ENCODE data around the gene MPG.

Gene MPG

GRCh38 chr16:66309-67182, 11.5 kb upstream of the MPG start:
- no peak for DNase-seq

GRCh38 chr16:67183-67791, 10.7 kb upstream of the MPG start:
- DNase-seq, result peak in 14 of 56 donors; percentile 13 to 55 (median 30)

GRCh38 chr16:67884-68789, 9.9 kb upstream of the MPG start:
- DNase-seq, result peak in 21 of 56 donors; percentile 18 to 70 (median 47)

GRCh38 chr16:69181-69580, 8.8 kb upstream of the MPG start:
- no peak for DNase-seq

DNA sequence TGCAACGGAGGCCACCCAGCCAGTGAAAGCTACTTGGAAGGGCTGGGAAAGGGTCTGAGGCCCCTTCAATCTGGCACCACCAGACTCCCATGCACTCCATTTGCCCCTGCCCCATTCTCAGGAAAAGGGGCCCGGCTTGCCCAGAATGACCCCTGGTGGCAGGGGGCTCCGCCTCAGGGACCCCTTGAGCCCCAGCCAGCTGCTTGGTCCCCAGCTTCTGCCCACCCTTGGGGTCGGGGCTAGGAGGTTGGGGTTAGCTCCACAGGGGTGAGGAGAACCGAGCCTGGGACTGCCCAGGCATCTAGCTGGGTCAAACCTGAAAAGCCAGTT, 6.8 kb upstream of the MPG start:
- no peak for DNase-seq

- peak in 19 of 56 donors; percentile 18 to 68 (median 44) for DNase-seq
These were observed 6.3 kb upstream of the MPG start for GRCh38 chr16:71540-72401.

GRCh38 chr16:72561-73548, 5.2 kb upstream of the MPG start, which contains the start of gene RHBDF1:
TSS of gene RHBDF1 (minus strand) at chr16:72631. CDS start at chr16:65015, 7,616 bp downstream.
- DNase-seq, result peak in 3 of 56 donors; percentile 7 to 69 (median 51)

- peak in 8 of 56 donors; percentile 22 to 51 (median 27) for DNase-seq
These were observed 3.8 kb upstream of the MPG start for GRCh38 chr16:74051-74746.

- no peak for DNase-seq
These were observed 3.2 kb upstream of the MPG start for GRCh38 chr16:74747-75334.

GRCh38 chr16:75580-76501, 2.2 kb upstream of the MPG start:
- DNase-seq, result peak in 3 of 56 donors; percentile 15 to 36 (median 18)

- DNase-seq, result peak in 11 of 56 donors; percentile 8 to 70 (median 26)
These were observed 1.3 kb upstream of the MPG start for GRCh38 chr16:76535-77272.

- peak in 12 of 56 donors; percentile 22 to 65 (median 48) for DNase-seq
These were observed 685 bp upstream of the MPG start for GRCh38 chr16:77273-77806.

DNA sequence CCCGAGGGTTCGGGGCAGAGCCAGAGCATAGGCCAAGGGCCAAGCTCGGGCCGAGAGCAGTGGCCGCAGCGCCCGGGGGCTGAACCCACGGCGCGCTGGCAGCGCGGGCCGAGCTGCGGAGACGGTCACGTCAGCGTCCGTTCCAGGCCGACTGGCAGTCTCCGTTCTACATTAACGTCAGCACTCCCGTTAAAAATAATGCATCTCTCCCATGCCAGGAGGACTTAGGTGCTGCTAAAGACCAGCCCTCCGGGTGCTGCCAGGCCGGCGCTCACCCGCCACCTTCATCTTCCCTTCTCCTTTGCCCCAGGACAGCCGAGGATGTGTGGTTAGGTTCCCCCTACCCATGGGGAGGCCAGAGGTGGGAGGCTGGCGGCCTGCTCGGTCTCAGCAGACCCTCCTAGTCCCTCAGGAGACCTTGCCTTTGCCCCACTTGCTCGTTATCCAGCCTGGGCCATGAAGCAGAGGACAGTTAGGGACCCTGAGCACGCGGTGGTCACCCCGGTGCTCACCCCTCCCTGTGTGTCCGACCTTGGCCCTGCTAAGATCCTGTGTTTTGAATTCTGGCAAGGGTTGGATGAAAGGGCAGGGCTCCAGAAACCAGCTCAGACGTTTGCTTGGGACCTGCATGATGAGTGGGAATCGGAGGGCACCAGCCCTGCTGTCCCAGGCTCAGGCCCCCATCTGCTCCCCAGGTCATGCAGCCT, 572 bp downstream of the MPG start:
- DNase-seq, result peak in 2 of 56 donors; percentile 34 to 38

- DNase-seq, result no peak
These were observed 1.4 kb downstream of the MPG start for GRCh38 chr16:79151-80054.
